ENCODE measurements around the gene NONO.
"Not testable (repeated sequence)": the region's sequence is repeated elsewhere in the genome, so short reads cannot be mapped to it uniquely, and the experiment has no call there.

Gene NONO

DNA sequence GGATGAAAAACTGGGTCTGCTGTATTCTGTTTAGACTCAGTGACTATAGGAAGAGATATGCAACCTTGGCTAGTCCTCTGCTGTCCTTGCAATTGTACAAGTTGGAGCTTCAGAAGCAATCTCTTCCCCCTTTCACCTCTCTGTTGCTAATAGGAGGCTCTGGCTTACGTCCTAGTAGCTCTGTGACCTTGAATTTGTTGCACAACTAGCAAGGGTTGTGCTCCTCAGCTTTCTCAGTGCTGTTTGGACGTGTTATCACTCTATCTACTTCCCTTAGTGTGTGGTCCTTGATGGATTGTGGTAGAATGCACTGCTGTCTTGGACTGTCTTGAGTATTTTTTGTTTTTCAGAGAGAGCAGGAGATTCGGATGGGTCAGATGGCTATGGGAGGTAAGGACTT is 14.7 kb downstream of the NONO start:
- Histone ChIP-seq H3K27ac (no peak overlapping the region), H3K4me3 (ENCODE audit: low read depth, low read length) (no peak overlapping the region), H3K36me3 (replicated peaks) (peaks cover 65% of the 10 kb centered on the region), H3K27me3 (replicated peaks) (no peaks in the 10 kb centered on the region)
- TF ChIP-seq, protein P1, sequence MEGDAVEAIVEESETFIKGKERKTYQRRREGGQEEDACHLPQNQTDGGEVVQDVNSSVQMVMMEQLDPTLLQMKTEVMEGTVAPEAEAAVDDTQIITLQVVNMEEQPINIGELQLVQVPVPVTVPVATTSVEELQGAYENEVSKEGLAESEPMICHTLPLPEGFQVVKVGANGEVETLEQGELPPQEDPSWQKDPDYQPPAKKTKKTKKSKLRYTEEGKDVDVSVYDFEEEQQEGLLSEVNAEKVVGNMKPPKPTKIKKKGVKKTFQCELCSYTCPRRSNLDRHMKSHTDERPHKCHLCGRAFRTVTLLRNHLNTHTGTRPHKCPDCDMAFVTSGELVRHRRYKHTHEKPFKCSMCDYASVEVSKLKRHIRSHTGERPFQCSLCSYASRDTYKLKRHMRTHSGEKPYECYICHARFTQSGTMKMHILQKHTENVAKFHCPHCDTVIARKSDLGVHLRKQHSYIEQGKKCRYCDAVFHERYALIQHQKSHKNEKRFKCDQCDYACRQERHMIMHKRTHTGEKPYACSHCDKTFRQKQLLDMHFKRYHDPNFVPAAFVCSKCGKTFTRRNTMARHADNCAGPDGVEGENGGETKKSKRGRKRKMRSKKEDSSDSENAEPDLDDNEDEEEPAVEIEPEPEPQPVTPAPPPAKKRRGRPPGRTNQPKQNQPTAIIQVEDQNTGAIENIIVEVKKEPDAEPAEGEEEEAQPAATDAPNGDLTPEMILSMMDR (IDR thresholded peaks at IDR 0.05; ENCODE audit: low read depth, low read length, missing control alignments), result no peak
- in situ Hi-C loops (cut with HindIII; ENCODE audit: low pct_ligation_motif_present, low sequenced_read_pairs), result no loop called here
- no peak for DNase-seq

DNA sequence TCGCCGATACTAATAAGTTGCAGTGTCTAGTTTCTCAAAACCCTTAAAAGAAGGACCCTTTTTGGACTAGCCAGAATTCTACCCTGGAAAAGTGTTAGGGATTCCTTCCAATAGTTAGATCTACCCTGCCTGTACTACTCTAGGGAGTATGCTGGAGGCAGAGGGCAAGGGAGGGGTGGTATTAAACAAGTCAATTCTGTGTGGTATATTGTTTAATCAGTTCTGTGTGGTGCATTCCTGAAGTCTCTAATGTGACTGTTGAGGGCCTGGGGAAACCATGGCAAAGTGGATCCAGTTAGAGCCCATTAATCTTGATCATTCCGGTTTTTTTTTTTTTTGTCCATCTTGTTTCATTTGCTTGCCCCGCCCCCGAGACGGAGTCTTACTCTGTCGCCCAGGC is 16.6 kb downstream of the NONO start:
- in situ Hi-C loops (cut with HindIII; ENCODE audit: low pct_ligation_motif_present, low sequenced_read_pairs); H3K27me3 ChIP-seq (replicated peaks); H3K4me3 ChIP-seq (ENCODE audit: low read depth, low read length); DNase-seq; H3K27ac ChIP-seq: not testable (repeated sequence)
- peaks cover 53% of the 10 kb centered on the region for H3K36me3 ChIP-seq (replicated peaks)

DNA sequence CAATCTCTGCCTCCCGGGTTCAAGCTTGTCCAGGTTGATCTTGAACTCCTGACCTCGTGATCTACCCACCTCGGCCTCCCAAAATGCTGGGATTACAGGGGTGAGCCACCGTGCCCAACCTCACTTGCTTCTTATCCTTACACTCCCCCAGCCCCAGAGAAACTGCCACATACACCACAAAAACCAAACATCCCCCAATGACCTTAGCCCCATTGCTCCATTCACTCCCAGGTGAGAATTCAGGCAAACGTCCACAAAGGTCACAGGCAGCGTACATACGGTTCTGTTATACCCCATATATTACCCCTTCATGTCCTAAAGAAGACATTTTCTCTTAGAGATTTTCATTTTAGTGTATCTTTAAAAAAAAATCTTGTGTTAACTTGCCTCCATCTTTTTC is 17.1 kb downstream of the NONO start:
- peaks cover 50% of the 10 kb centered on the region for H3K36me3 ChIP-seq (replicated peaks)
- H3K27me3 ChIP-seq (replicated peaks); H3K27ac ChIP-seq; in situ Hi-C loops (cut with HindIII; ENCODE audit: low pct_ligation_motif_present, low sequenced_read_pairs); H3K4me3 ChIP-seq (ENCODE audit: low read depth, low read length); DNase-seq: not testable (repeated sequence)

DNA sequence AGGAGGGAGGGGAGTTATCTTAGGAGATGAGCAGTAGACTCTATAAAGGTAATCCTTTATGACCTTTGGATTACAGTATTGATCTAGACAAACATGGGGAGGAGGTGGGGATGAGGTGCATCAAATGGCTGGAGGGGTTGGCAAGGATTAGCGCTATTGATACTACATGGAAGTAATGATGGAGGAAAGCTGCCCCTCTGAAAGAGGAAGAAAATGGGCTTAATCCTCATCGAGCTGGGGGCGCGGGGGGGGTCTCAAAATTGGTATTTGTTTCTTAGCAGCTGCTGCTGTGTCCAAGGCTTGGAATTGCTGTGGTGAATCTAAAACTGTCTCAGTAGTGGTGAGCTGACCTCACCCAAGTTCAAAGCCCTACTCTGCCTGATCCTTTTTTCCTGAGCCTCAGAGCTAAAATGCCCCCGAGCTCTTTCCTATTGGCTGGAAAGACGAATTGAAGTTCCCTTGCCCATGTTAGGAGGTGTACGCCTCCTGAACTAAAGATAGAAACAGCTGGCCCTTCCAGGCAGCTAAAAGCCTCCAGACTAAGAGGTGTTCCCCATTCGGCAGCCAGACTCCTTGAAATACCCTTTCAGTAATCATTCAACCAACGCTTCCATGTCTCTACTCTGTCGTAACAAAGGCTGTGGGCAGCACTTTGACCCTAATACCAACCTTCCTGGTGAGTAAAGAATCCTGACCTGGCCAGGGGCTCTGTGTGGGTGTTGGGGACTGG is 17.9 kb downstream of the NONO start, which contains the start of gene ITGB1BP2:
Gene ITGB1BP2 (plus strand): TSS at position 556 of the 730 bp plus-strand sequence. CDS start 57 bp downstream, at position 613.
- TF ChIP-seq, protein P1 (IDR thresholded peaks at IDR 0.05; ENCODE audit: low read depth, low read length, missing control alignments), result no peak
- in situ Hi-C loops (cut with HindIII; ENCODE audit: low pct_ligation_motif_present, low sequenced_read_pairs), result no loop called here
- DNase-seq, result no peak
- no peaks in the 10 kb centered on the region for H3K27me3 ChIP-seq (replicated peaks)
- H3K27ac ChIP-seq, result no peak within 1 kb of the TSS
- H3K36me3 ChIP-seq (replicated peaks), result peaks cover 44% of the 10 kb centered on the region
- H3K4me3 ChIP-seq (ENCODE audit: low read depth, low read length), result no peak within 1 kb of the TSS

DNA sequence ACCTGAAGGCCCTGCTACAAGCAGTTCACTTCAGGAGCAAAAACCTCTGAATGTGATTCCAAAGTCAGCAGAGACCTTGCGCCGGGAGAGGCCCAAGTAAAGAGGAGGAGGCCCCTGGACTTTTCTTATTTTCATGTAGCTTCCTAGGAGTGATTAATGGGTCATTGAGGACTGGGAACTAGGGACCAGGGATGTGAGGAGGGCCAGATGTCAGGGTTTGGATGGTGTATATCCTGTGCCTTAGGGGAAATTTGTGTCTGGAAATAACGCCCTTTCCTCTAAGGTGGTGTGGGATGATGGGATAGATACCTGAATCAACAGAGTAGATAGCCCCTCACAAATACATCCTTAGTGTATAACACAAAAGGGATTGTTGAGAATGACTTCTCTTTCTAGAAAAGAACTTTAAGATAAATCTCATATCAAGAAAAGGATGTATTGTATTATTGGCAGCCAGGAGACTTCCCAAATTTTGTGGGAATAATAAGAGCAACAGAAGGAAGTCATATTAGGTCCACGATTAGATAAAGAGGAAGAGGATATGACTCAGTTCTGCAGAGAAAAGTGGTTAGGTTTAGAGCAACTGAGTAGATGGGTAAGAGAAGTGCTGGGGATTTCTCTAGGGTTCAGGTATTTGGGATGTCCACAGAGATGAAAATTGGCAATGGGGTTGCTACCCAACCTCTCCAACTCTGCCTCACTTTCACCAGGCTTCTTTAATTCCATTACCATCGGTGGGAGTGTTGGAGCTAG is 19.2 kb downstream of the NONO start:
- in situ Hi-C loops (cut with HindIII; ENCODE audit: low pct_ligation_motif_present, low sequenced_read_pairs), result no loop called here
- no peak overlapping the region for H3K27ac ChIP-seq
- TF ChIP-seq, protein P1 (IDR thresholded peaks at IDR 0.05; ENCODE audit: low read depth, low read length, missing control alignments), result no peak
- H3K27me3 ChIP-seq (replicated peaks), result no peaks in the 10 kb centered on the region
- no peak for DNase-seq
- peaks cover 32% of the 10 kb centered on the region for H3K36me3 ChIP-seq (replicated peaks)
- no peak overlapping the region for H3K4me3 ChIP-seq (ENCODE audit: low read depth, low read length)

DNA sequence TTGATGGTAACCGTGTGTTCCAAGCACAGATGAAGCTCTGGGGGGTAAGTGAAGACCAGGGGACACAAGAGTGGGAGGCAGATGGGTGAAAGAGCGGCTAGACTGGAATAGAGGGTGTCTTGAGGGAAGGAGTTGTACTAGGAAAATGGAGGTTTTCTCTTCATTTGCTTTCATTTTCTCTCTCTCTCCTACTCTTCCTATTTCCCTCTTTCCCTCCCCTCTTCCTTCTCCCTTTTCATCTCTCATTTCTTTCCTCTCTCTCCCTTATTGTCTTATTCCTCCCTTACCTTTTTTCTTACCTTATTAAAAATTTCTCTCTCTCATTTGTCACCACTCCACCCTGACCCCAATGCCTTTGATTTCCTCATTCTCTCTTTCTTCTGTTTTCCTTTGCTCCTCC is 21.1 kb downstream of the NONO start:
- no peak overlapping the region for H3K4me3 ChIP-seq (ENCODE audit: low read depth, low read length)

More for the DNA sequence above, 21.1 kb downstream of the NONO start:
- TF ChIP-seq, protein P1 (IDR thresholded peaks at IDR 0.05; ENCODE audit: low read depth, low read length, missing control alignments), result no peak
- no peak for DNase-seq
- Histone ChIP-seq H3K27me3 (replicated peaks) (no peaks in the 10 kb centered on the region), H3K36me3 (replicated peaks) (peaks cover 14% of the 10 kb centered on the region), H3K27ac (no peak overlapping the region)
- in situ Hi-C loops (cut with HindIII; ENCODE audit: low pct_ligation_motif_present, low sequenced_read_pairs), result no loop called here

Measured in brain microvascular endothelial cell (primary cell).